GM06990 (cell line): ENCODE measurements around the gene RASL12.
"Not testable (repeated sequence)": the region's sequence is repeated elsewhere in the genome, so short reads cannot be mapped to it uniquely, and the experiment has no call there.

ENCODE experiments used
- DNase-seq: peaks from one replicate; pipeline ENCODE4 v3.0.0-alpha.2; 2011; ENCODE audit not compliant: insufficient read length; ENCODE audit errors: extremely low read depth
- H3K27me3 ChIP-seq: replicated peaks from 2 replicates; pipeline ENCODE4 v1.6.0; 2011; ENCODE audit warnings: low read length; ENCODE audit not compliant: control insufficient read depth, insufficient read depth
- H3K36me3 ChIP-seq: 2 replicates; pipeline ENCODE4 v1.5.1; 2011; ENCODE audit warnings: low read length; ENCODE audit not compliant: control insufficient read depth, insufficient read depth
- H3K4me3 ChIP-seq: replicated peaks from 2 replicates; pipeline ENCODE4 v1.5.1; 2011; ENCODE audit warnings: low read depth, mild to moderate bottlenecking, control low read depth, low read length
- TF ChIP-seq, protein P1 (sequence below): IDR thresholded peaks from 2 replicates; pipeline ENCODE4 v1.5.1; 2011; ENCODE audit warnings: low read length, control low read depth, mild to moderate bottlenecking, inconsistent platforms; ENCODE audit not compliant: insufficient read depth, poor library complexity, severe bottlenecking

The RASL12 gene

DNA sequence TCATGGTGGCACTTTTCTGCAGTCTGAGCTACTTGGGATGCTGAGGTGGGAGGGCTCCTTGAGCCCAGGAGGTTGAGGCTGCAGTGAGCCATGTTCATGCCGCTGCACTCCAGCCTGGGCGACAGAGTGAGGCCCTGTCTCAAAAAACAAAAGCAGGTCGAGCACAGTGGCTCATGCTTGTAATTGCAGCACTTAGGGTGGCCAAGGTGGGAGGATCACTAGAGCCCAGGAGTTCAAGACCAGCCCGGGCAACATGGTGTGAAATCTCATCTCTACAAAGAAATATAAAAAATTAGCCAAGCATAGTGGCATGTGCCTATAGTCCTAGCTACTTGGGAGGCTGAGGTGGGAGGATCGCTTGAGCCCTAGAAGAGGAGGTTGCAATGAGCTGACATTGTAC lies 37.2 kb upstream of the RASL12 start:
- Histone ChIP-seq H3K4me3 (no peak overlapping the region), H3K36me3 (peaks cover 17% of the 10 kb centered on the region), H3K27me3 (no peaks in the 10 kb centered on the region)
- DNase-seq, result no peak
- TF ChIP-seq, protein P1, sequence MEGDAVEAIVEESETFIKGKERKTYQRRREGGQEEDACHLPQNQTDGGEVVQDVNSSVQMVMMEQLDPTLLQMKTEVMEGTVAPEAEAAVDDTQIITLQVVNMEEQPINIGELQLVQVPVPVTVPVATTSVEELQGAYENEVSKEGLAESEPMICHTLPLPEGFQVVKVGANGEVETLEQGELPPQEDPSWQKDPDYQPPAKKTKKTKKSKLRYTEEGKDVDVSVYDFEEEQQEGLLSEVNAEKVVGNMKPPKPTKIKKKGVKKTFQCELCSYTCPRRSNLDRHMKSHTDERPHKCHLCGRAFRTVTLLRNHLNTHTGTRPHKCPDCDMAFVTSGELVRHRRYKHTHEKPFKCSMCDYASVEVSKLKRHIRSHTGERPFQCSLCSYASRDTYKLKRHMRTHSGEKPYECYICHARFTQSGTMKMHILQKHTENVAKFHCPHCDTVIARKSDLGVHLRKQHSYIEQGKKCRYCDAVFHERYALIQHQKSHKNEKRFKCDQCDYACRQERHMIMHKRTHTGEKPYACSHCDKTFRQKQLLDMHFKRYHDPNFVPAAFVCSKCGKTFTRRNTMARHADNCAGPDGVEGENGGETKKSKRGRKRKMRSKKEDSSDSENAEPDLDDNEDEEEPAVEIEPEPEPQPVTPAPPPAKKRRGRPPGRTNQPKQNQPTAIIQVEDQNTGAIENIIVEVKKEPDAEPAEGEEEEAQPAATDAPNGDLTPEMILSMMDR, result no peak

DNA sequence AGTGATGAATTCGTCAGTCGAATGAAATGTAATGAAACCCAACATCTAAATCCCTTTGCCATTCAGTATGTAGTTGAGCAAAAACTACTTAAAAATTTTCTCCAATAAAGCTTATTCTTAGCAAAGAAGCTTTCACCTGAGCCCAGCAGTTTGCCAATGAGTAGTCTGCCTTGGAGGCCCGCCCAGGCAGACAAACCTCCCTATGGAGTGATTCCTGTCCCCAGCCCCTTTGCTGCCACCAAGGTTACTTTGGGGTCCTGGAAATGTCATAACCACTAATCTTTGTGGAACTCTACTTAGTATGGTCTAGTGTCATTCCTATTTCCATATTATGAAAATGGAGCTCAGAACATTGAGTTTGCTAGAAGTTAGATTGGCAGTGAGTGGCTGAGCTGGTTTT lies 35.1 kb upstream of the RASL12 start:
- H3K36me3 ChIP-seq, result peaks cover 24% of the 10 kb centered on the region
- no peak for DNase-seq
- TF ChIP-seq, protein P1, result no peak
- H3K27me3 ChIP-seq, result no peaks in the 10 kb centered on the region
- no peak overlapping the region for H3K4me3 ChIP-seq

DNA sequence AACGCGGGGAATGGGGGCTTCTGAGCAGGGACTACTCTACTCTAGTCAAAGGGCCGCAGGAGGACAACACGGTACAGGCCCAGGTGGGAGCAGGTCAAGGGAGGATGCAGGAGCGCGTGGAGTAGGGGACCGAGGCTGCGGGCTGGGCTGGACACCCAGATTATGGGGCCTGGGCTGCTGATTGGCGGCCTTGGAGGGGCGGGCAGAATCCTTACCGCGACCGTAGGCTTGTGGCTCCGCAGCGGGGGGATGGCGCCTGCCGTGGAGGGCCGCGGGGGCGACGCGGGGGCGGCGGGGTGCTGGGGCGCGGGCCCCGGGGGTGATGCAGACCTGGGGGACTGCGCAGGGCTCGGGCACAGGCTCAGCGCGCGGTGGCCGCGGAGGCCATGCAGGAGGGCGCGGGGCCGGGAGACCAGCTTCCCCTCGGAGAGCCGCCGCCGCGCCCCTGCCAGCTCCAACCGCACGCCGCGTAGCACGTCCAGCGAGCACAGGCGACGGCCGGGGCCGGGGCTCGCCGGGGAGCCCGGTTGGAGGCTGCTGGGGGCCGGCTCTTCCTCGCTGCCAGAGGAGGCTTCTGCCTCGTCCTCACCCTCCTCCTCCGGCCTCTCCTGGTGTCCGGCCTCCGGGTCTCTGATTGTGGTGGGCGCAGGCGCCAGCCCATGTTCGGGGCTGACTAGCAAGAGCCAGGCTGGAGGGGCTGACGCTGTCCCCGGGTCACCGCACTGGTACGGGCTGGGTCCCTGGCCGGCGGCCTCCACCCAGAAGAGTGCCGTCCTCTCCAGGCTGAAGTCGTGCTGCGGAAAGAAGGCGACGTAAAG lies 34.3 kb upstream of the RASL12 start:
- TF ChIP-seq, protein P1, result no peak
- Histone ChIP-seq H3K27me3 (no peaks in the 10 kb centered on the region), H3K4me3 (no peak overlapping the region), H3K36me3 (peaks cover 25% of the 10 kb centered on the region)
- no peak for DNase-seq

DNA sequence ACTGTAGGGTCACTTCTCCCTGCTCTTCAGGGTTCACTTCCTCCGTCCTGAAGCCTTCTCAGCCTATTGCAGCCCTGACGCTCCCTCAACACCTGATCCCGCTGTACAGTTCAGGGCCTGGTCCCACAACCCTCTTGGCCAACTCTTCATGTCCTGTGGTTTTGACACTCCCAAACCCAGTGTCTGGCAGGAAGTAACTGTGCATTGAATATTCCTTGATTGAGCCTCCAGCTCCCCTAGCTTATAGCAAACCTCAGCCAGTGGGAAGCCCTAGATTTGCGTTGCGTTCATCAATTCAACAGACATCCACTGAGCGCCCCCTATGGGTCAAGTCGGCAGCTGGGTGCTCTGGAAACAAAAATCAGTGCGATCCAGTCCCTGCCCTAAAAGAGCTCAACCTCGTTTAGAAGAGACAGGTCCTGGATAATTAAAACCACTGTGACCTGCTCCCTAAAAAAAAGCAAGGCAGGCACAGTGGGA lies 33.7 kb upstream of the RASL12 start:
- no peaks in the 10 kb centered on the region for H3K27me3 ChIP-seq
- TF ChIP-seq, protein P1, result peak; percentile 83
- peaks cover 25% of the 10 kb centered on the region for H3K36me3 ChIP-seq
- H3K4me3 ChIP-seq, result no peak overlapping the region
- DNase-seq, result no peak

DNA sequence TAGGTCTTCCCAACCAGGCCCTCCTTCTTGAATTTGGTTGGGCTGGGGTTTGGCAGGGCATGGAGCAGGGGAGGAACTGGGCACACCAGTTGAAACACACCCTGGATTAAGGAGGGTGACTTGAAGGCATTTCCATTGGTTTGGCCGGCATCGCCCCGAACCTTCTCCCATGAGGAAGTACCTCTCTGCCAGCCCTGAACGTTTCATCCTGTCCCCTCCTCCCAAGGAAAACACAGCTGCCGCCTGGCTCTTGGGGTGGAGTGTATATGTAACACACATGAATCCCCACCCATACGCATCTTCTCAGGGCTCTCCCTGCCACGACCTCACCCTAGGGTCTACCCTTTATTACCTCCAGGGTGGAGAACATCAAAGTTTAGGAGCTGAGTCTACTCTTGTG lies 32.7 kb upstream of the RASL12 start:
- no peak overlapping the region for H3K4me3 ChIP-seq
- peaks cover 21% of the 10 kb centered on the region for H3K36me3 ChIP-seq
- TF ChIP-seq, protein P1, result no peak
- H3K27me3 ChIP-seq, result no peaks in the 10 kb centered on the region
- DNase-seq, result no peak

DNA sequence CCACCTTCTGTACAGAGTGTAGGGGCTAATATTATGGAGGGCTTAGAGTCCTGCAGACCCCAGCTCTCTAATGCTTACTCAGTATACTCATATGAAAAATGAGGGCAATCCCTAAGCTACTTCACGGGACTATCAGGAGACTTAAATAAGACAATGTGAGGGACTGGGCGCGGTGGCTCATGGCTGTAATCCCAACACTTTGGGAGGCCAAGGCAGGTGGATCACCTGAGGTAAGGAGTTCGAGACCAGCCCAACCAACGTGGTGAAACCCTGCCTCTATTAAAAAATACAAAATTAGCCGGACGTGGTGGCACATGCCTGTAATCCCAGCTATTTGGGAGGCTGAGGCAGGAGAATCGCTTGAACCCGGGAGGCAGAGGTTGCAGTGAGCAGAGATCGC lies 32.0 kb upstream of the RASL12 start:
- H3K36me3 ChIP-seq, result peaks cover 19% of the 10 kb centered on the region
- H3K4me3 ChIP-seq, H3K27me3 ChIP-seq, DNase-seq: not testable (repeated sequence)
